Hepatocyte (in vitro differentiated cells): ENCODE results near the gene CSF1R. TPM values are rescaled to one million over a fixed set of nuclear protein-coding genes. Genes with fewer than 3 reads are reported as not detected.

Experiments
- DNase-seq: peaks from one replicate; pipeline ENCODE4 v3.0.0-alpha.2; 2016; ENCODE audit warnings: low spot score
- H2AFZ ChIP-seq: fragments of 200-600 bp; sonication (generic); 2 replicates; pipeline ENCODE4 v1.6.0; 2016; ENCODE audit warnings: antibody characterized with exemption, mild to moderate bottlenecking
- H3K27ac ChIP-seq: fragments of 200-600 bp; sonication (generic); 2 replicates; pipeline ENCODE4 v1.5.1; 2016; ENCODE audit warnings: mild to moderate bottlenecking
- H3K27me3 ChIP-seq: fragments of 200-600 bp; sonication (generic); 2 replicates; pipeline ENCODE4 v1.6.1; 2016
- H3K36me3 ChIP-seq: fragments of 200-600 bp; sonication (generic); replicated peaks from 2 replicates; pipeline ENCODE4 v1.5.1; 2016; ENCODE audit warnings: low read depth; ENCODE audit not compliant: insufficient read depth
- H3K4me1 ChIP-seq: fragments of 200-600 bp; sonication (generic); 2 replicates; pipeline ENCODE4 v1.5.1; 2016; ENCODE audit warnings: mild to moderate bottlenecking, moderate library complexity; ENCODE audit not compliant: insufficient read depth
- H3K4me2 ChIP-seq: fragments of 200-600 bp; sonication (generic); 2 replicates; pipeline ENCODE4 v1.6.0; 2016
- H3K4me3 ChIP-seq: fragments of 200-600 bp; sonication (generic); 2 replicates; pipeline ENCODE4 v1.5.1; 2016; ENCODE audit warnings: mild to moderate bottlenecking
- H3K79me2 ChIP-seq: fragments of 200-600 bp; sonication (generic); 2 replicates; pipeline ENCODE4 v1.6.0; 2017; ENCODE audit warnings: mild to moderate bottlenecking
- H3K9me2 ChIP-seq: fragments of 200-600 bp; sonication (generic); replicated peaks from 2 replicates; pipeline ENCODE4 v1.6.0; 2017; ENCODE audit warnings: mild to moderate bottlenecking; ENCODE audit not compliant: insufficient read depth
- H3K9me3 ChIP-seq: fragments of 200-600 bp; sonication (generic); 2 replicates; pipeline ENCODE4 v1.5.1; 2016; ENCODE audit warnings: low read depth, mild to moderate bottlenecking
- H4K20me1 ChIP-seq: fragments of 200-600 bp; sonication (generic); 2 replicates; pipeline ENCODE4 v1.6.0; 2016; ENCODE audit warnings: mild to moderate bottlenecking; ENCODE audit not compliant: insufficient read depth, poor library complexity, severe bottlenecking
- EZH2 ChIP-seq: fragments of 200-600 bp; sonication (generic); IDR thresholded peaks from 2 replicates; pipeline ENCODE4 v1.6.1; 2016; ENCODE audit warnings: antibody characterized with exemption, mild to moderate bottlenecking, borderline replicate concordance
- EZH2phosphoT487 ChIP-seq: fragments of 200-600 bp; sonication (generic); IDR thresholded peaks from one replicate; pipeline ENCODE4 v1.6.1; 2018; ENCODE audit warnings: antibody characterized with exemption, mild to moderate bottlenecking, low read depth, moderate library complexity; ENCODE audit not compliant: unreplicated experiment, severe bottlenecking
- WGBS: methylation state at CpG from one replicate; pipeline ENCODE4 v1.1.6; 2016; ENCODE audit warnings: low lambda C conversion rate; ENCODE audit errors: missing lambda C conversion rate; 5-methylcytosine and 5-hydroxymethylcytosine counted together
- polyA plus RNA-seq: library from polyadenylated mRNA; unstranded; fragments of >200 nt; fragmentation: Nextera tagmentation; extraction: Ambion mirVana; gene quantifications from 2 replicates; pipeline ENCODE4 v1.2.1, GENCODE V29; 2016
- total RNA-seq: library from RNA; depleted of rRNA; stranded (reverse); fragments of >200 nt; gene quantifications from 2 replicates; pipeline ENCODE4 v1.2.3, GENCODE V29; 2014
- TF ChIP-seq, protein P1 (sequence below): fragments of 200-600 bp; sonication (generic); IDR thresholded peaks from 2 replicates; pipeline ENCODE4 v1.5.1; 2016; ENCODE audit warnings: antibody characterized with exemption, mild to moderate bottlenecking; ENCODE audit not compliant: poor library complexity

CSF1R gene
- total and polyA plus RNA-seq, 2 experiments from 2014 or later, result 3.6 to 4.7 TPM

DNA sequence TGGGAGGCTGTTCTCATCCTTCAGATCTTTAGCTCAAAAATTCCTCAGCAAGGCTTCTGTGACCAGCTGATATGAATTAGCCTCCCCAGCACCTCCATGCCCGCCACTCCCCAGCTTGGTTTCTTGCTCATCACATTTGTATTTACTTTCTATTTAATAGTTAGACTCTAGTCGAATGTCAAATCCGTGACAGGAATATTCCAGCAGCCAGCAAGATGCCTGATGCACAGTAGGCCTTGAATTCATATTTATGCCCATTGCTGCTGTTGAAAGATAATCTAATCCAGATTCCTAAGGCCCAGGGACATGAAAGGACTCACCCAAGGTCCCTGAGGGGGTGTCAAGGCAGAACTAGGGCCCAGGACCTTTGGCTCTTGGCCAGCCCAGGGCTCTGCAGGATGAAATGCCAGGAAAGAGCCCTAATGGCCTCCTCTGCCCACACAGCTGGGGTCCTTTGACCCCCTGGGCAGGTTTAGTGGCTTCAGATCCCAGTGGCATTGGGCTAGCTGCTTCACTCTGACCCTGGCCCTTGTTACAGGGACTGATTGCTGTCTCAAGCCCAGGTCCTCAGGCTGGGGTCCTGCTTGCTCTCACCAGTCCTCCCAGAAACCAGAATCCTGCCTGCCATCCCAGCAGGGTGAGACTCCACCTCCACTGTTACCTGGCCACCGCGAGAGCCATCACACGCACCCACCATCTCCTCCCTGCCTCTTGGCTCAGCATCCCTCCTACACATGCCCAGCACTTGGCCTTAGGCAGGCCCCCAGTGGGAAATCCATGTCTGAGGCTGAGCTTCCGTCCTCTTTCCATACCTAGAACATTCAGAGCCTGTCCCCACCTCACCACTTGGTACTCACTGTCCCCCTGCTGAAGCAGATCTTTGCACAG is 7.3 kb downstream of the CSF1R start:
- H3K27ac ChIP-seq, result no peak overlapping the region
- peaks cover 5% of the 10 kb centered on the region for H3K4me1 ChIP-seq
- H2AFZ ChIP-seq, result no peak overlapping the region
- no peak overlapping the region for H3K4me2 ChIP-seq
- no peak overlapping the region for H3K4me3 ChIP-seq
- H3K79me2 ChIP-seq, result no peaks in the 10 kb centered on the region
- no peaks in the 10 kb centered on the region for H3K9me3 ChIP-seq
- no peak for DNase-seq
- H3K27me3 ChIP-seq, result no peaks in the 10 kb centered on the region
- no peaks in the 10 kb centered on the region for H3K9me2 ChIP-seq
- WGBS, result 88% methylated on average over 7 of the region's 7 CpGs
- no peaks in the 10 kb centered on the region for H3K36me3 ChIP-seq
- no peaks in the 10 kb centered on the region for H4K20me1 ChIP-seq
- TF ChIP-seq, protein P1, sequence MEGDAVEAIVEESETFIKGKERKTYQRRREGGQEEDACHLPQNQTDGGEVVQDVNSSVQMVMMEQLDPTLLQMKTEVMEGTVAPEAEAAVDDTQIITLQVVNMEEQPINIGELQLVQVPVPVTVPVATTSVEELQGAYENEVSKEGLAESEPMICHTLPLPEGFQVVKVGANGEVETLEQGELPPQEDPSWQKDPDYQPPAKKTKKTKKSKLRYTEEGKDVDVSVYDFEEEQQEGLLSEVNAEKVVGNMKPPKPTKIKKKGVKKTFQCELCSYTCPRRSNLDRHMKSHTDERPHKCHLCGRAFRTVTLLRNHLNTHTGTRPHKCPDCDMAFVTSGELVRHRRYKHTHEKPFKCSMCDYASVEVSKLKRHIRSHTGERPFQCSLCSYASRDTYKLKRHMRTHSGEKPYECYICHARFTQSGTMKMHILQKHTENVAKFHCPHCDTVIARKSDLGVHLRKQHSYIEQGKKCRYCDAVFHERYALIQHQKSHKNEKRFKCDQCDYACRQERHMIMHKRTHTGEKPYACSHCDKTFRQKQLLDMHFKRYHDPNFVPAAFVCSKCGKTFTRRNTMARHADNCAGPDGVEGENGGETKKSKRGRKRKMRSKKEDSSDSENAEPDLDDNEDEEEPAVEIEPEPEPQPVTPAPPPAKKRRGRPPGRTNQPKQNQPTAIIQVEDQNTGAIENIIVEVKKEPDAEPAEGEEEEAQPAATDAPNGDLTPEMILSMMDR, result no peak
- TF ChIP-seq EZH2phosphoT487, result no peak
- no peak for TF ChIP-seq EZH2

DNA sequence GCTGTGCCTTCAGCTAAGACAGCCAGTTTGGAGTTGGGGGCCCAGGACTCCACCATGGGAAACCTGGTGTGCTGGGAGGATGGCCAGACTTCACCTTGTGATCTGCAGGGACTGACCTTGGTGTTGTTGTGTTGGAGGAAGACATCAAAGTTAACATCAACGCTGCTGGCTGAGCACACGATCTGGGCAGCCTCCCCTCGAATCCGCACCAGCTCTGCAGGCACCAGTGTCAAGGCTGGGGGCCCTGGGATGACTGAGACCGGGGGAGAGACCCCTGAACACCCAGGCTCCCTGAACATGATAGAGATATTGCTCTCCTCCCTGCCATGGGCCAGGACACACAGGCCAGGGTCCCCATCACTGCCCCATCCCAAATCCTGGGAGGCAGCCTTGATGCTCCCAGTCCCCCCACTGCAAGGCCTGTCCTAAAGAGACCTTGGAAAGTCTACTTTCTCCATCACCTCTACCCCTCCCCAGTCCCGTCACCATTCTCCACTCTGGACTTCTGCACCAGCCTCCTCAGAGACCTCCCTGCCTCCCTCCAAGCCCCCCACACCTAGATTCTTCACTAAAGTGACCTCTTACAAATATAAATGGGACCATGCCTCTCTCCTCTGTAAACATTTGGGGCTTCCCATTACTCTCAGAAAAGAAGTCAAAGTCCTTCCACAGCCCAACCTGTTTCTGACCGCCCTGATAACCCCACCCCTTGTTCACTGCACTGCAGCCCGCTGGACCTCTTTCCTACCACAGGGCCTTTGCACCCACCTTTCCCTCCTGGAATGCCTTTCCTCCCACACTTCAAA is 8.2 kb downstream of the CSF1R start:
- Histone ChIP-seq H4K20me1 (no peaks in the 10 kb centered on the region), H2AFZ (no peak overlapping the region), H3K4me1 (peaks cover 5% of the 10 kb centered on the region), H3K27ac (no peak overlapping the region), H3K4me2 (no peak overlapping the region), H3K9me2 (no peaks in the 10 kb centered on the region), H3K36me3 (no peaks in the 10 kb centered on the region), H3K9me3 (no peaks in the 10 kb centered on the region), H3K79me2 (no peaks in the 10 kb centered on the region), H3K27me3 (no peaks in the 10 kb centered on the region), H3K4me3 (no peak overlapping the region)
- 89% methylated on average over 8 of the region's 8 CpGs for WGBS
- TF ChIP-seq EZH2 (no peak), EZH2phosphoT487 (no peak)
- TF ChIP-seq, protein P1, result no peak
- DNase-seq, result no peak

DNA sequence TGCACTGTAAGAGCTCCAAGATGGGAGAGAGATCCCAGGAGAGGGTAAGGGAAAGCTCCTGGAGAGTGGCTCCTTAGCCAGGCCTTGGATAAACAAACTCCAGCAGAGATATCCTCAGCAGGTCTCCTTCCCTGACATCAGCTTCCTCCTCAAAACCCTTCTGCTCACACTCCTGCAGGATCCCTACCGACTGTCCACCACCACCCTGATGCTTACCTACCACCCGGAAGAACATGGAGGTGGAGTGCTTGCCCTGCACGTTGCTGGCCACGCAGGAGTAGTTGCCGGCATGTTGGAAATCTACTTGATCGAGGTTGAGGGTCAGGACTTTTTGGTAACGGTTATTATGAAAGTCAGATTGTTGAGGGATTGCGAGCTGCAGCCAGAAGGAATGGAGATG is 9.3 kb downstream of the CSF1R start:
- H2AFZ ChIP-seq, result no peak overlapping the region
- no peaks in the 10 kb centered on the region for H3K9me3 ChIP-seq
- H3K27me3 ChIP-seq, result no peaks in the 10 kb centered on the region
- no peaks in the 10 kb centered on the region for H3K79me2 ChIP-seq
- no peak overlapping the region for H3K4me2 ChIP-seq
- TF ChIP-seq, protein P1, result no peak
- TF ChIP-seq EZH2 (no peak), EZH2phosphoT487 (no peak)
- no peak overlapping the region for H3K4me3 ChIP-seq
- DNase-seq, result no peak
- H3K27ac ChIP-seq, result no peak overlapping the region
- H3K36me3 ChIP-seq, result no peaks in the 10 kb centered on the region
- 80% methylated on average over 8 of the region's 8 CpGs for WGBS
- peaks cover 4% of the 10 kb centered on the region for H3K4me1 ChIP-seq
- no peaks in the 10 kb centered on the region for H4K20me1 ChIP-seq
- no peaks in the 10 kb centered on the region for H3K9me2 ChIP-seq
